HG02840 (cell line): ENCODE data around the gene PACS2.

Source experiments
- ATAC-seq: cut with Tn5 transposase; IDR thresholded peaks from one replicate; pipeline ENCODE4 v1.9.1; 2021; ENCODE audit warnings: mild to moderate bottlenecking, moderate library complexity, moderate number of reproducible peaks; ENCODE audit not compliant: unreplicated experiment, low FRiP score

PACS2 gene

DNA sequence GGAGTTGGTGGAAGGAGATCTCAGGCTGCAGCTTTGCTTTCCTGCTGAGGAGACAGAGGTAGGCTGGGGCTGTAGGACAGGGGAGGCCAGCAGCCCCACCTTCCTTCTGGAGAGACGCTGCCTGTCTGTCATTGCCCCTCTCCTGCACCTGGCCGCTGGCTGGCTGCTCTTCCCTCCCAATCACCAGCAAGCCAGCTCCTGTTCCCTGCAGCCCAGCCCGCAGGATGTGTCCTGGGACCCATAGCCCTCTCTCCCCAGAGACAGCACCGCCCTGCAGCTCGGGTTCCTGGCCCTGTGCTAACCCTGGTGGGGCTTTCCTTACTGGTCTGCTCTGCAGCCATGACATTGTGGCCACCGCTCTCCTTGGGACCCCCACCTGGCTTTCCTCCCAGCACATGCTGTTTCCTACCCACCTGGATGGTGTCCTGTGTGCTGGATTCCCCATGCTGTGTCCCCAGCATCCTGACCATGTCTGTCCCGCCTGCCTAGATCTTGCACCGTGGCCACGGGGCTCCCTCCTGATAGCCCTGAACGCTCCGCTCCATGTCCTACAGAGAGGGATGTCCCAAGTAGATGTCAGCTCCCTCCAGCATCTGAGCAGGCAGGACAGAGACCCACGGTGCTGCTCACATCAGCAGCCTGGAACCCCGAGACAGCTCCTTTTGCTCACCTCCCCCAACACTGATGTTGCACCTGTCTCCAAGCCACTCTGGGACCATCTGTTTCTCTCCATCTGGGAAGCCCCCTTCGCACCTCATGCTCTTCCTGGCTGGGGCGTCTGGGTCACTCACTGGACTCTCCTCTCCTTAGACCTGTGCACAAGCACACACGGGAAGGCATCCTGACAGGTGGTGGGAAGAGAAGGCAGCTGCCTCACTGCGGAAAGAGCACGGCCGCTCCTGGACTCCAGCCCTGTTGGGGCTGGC, 104.0 kb downstream of the PACS2 start:
- ATAC-seq, result no peak

DNA sequence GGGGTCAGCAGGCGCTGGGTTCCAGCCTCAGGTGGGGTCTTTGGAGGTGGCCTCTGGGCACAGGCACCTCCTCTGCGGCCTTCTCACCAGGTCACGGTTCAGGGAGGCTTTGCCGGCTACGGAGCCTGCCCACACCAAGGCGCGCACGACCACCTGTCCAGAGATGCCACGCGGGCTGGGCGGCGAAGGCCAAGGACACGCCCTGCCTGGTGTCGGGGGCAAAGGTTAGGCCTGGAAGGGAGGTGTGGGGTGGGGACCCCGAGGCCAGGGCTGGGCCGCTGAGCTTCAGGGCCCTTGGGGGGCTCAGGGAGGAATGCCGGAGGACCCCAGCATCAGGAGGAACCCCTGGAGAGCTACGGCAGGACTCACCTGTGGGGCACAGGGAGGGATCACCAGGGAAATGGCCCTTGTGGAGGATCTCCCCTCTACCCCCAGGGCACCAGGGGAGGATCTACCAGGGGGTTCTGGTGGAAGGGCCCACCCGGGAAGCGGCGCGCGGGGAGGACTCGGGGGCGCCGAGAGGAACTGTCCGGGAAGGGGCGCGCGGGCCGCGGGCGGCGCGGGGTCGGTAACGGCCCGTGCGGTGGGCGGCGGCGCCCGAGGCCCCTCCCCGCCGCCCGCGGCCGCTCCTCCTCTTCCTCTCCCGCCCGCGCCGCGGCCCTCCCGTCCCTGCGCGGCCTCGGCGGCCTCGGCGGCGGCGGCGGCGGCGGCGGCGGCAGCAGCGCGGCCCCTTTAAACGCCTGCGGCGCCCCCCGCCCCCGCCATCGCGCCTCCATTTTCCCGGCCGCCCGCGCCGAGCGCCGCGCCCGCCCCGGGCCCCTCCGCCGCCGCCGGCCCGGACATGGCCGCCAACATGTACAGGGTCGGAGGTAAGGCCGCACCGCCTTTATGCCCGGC, 104.9 kb downstream of the PACS2 start, which contains the start of gene MTA1:
Gene MTA1, plus strand, starts transcription at position 633 of the 897 bp plus-strand sequence. Its CDS starts 209 bp downstream, at position 842.
- ATAC-seq, result no peak

DNA sequence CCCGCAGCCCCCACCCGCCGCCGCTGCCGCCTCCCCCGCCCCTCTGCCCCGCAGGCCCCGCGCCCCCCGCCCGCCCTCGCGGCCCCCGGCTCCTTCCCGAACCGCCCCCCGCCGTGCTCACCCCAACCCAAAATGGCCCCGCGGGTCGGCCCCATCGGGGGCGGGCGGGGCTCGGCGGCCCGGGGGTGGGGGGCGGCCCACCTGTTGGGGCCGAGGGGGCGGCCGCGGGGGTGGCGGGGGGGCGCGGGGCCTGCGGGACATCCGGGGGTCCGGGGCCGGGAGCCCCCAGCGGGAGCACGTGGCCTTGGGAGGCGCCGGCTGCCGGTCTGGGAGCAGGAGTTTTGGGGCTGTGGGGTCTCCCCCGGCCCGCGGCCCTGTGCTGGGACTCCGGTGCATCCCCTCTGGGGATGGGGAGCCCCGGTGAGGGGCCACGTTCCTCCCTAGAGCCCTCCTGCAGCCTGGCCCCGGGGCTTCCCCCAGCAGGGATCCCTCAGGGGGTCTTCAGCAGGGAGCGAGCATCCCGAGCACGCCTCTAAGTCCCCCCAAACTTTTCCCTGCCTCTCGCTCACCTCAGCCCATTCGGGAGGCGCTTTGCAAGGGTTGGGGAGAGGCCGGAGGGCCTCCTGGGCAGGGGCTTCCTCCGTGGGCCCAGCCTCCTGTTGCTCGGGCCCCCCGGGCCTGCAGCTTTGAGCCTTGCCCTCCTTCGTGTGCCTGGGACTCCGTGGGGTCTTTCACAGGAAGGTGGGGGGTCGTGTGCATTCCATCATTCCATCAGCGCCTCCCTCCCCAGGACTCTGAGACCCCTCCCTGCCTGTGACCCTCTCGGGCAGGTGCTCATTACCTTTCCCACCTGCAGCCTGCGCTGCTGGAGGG, 105.8 kb downstream of the PACS2 start:
- no peak for ATAC-seq

DNA sequence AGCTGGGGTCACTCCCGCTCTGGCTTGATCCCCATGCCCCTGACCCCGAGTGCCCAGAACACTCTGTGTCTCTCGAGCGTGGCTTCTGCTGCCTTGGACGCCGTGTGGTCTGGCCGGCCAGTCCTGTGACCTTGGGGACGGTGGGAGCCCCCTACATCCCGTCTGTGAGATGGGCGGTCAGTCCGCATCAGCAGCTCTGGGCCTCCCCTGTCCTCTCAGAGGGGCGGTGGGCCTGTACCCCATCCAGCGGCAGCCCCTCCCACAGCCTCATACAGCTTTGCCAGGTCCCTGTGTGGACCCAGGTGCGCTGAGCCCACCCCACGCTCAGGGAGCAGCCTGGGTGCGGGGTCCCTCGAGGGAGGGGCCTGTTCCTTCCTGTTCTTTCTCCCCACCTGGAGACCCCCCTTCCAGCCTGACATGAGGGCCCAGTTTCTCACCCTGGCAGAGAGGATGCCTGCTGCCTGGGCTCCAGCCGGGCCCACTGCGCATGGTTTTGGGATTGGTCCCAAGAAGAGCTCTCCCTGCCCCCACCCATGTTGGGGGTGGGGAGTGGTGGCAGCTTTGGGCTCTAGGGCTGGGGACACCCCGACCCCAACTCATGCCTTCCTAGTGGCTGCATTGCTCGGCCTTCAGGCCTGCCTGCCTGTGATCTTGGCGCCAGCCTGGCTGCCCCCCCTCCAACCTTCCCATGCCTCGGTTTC, 106.6 kb downstream of the PACS2 start:
- no peak for ATAC-seq

DNA sequence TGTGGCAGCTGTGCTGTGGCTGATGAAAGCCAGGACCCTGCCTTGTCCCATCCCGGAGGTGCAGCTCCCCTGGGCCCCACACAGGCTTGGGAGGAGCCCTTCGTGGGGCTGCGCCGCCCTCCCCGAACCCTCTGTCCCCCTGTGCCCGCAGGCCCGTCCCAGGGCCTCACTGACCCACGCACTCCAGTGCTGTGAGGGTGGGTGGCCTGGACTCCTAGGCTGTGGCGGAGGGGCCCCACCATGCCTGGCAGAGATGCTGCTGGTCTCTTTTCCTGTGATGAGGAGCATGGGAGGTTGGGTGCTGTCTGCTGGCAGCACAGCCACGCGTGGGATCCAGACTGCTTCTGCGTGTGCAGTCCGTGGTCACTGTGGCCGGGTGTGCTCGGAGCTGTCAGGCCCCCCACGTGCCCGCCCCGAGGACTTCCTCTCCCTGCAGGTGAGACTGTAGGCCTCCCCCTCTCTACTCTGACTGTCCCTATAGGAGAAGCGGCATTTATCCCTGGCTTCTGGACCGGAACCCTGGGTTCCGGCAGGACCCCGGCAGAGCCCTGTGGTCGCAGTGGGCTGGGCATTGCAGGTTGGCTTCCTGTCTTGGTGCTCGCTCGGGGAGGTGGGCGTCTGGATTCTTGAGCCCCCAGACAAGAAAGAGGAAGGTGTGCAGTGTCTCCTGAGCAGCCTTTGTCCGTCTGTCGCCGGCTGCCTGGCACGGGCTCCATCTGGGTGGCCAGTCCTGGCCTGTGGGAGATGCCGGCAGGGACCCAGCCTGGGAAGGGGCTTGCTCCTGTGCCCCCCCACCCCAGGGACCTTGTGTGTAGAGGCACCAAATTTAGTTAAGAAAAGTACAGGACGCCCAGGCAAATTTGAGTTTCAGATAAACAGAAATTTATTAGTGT, 107.4 kb downstream of the PACS2 start:
- ATAC-seq, result no peak

DNA sequence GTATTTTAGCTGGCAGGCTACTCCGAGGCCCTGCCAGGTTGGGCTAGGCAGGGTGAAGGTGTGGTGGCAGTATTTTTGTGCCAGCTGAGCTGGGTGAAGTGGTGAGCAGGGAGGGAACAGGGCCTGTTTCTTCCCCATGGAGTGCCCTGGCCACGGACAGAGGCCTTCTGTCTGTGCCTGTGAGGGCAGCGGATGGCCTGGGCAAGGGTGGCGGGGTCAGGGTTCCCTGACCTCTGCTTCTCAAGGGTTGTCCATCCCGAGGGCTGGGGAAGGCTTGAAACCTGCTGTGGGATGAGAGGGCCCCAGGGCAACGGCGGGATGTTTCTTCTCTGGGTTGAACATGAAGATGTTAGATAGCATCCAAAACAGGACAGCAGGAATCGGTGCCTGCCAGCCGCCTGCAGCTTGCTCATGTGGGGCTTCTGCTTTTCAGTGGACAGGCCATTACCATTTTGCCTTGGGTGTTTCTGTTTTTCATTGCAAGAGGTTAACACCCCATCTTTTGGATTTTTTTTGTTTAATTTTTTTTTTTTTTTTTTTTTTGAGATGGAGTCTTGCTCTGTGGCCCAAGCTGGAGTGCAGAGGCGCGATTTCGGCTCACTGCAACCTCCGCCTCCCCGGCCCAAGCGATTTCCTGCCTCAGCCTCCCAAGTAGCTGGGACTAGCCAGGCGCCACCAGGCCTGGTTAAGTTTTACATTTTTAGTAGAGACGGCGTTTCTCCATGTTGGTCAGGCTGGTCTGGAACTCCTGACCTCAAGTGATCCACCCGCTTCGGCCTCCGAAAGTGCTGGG, 108.3 kb downstream of the PACS2 start:
- ATAC-seq, result no peak

DNA sequence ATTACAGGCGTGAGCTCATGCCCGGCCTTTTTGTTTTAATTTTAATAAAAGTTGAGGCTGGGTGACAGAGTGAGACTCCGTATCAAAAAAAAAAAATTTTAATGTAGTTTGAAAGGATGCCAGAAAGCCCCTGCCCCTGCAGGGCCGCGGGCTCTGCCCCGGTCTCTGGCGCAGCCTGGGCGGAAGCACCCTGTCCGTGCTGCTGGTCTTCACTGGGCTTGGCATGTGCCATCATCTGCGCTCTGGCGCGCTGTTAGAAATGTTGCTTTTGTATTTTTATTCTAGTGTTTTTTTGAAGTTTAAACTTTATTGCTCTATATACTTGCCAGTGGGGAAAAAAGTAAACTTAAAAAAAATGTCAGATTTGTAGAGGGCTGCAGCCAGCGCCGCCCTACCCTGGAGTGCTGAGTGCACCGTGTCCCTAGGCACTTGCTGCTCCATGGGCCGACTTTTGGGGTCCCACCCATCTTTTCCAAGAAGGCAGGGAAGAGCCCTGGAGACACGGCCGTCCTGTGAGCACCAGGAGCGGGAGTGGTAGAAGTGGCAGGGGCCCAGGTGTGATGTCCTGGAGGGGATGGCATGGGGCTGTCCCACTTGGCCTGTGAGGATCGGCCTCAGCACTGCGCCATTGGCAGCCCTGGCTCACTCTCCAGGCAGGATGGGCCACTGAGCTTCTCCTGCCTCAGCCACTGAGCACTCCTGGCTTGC, 109.1 kb downstream of the PACS2 start:
- no peak for ATAC-seq

DNA sequence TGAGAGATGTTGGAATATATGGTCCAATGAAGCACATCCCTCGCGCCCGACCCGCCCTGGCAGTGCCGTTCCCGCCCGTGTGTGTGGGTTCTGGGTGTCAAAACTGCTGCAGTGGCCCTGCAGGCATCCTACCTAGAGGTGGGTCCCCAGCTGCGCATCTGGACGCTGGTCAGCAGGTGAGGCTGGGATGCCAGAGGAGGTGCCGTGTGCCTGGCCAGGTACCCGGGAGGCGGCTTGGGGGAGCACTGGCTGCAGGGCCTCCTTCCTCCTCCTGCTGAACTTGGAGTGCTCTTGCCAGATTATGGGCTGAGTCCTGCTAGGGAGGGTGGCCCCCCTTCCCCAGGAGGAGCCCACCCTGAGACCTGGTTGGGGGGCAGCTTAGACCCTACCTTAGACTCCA, 110.3 kb downstream of the PACS2 start:
- ATAC-seq, result no peak

DNA sequence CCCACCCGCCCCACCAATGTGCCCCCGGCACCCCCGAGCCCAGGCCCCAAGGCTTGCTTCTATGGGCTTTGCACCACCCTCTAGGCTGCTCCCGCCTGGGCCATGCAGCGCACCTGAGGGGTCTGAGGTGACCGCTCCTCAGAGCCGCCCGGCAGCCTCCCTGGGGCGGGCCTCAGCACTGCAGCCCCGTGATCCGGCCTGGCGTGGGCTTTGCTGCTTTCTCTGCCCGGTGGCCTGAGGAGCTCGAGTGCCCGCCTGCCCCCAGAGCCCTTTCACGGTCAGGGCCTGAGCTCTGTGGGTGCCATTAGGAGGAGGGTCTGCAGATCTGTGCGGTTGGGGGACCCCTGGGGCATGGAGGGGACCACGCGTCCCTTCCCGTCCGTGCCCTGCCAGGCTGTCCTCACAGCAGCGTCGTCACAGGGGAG, 111.3 kb downstream of the PACS2 start:
- ATAC-seq, result no peak

DNA sequence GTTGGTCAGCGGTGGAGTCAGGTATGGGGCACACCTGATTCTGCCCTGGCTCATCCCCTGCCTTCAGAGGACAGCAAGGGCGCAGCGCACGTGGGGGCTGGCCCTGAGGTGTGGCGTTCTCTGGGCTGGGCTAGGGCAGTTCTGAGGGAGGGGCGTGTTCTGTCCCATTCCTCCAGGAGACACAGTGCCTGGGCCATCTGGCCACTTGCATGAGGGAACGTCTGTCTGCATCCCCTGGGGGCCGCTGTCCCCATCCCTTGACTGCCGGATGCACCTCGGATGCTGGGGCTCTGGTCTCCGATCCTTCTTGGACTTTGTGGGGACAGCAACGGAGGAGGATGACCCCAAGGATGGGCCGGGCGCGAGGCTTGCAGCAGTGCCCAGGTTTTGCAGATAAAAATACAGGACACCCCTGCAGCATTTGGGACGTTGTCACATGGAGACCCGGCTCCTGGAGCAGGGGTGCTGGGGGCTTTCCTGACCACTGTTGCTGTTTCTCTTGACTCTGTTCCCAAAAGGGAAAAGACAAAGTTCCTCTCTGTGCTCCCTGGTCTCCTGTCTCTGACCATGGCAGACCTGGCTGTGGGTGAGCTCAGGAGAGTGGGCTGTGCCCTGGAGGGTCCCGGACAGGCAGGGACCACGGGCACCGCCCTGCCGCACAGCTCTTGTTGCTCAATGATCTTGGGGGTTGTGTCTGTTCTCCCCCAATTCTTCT, 112.0 kb downstream of the PACS2 start:
- no peak for ATAC-seq

DNA sequence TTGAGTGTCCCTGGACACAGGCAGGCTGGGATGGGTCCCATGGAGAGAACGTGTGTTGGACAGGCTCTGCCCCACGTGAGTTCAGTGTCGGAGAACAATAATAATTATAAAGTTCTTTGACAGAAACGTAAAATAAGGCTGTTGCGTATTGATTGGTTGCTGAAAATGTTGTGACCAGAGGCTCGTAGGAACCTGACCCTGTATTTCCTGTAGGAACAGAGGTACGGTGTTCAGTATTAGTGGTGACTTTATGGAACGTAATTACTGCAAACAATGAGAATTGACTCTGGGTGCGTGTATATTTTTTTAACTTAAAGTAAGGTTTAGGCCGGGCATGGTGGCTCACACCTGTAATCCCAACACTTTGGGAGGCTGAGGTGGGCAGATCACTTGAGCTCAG, 112.9 kb downstream of the PACS2 start:
- no peak for ATAC-seq

DNA sequence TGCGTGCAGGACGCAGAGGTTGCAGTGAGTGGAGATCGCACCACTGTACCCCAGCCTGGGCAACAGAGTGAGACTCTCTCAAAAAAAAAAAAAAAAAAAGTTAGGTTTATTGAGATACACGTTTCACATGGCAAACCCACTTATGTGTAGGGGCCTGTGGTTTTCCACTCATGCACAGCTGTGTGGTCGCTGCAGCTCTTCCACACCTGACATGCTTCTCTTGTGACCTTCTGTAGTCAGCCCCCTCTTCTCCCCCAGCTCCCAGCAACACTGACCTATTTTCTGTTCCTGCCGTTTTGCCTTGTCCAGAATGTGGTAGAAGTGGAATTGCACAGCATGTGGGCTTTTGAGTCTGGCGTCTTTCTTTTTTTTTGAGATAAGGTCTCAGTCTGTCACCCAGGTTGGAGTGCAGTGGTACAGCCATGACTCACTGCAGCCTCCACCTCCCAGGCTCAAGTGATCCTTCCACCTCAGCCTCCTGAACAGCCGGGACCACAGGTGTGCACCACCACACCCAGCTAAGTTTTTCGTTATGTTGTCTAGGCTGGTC, 113.5 kb downstream of the PACS2 start:
- no peak for ATAC-seq

DNA sequence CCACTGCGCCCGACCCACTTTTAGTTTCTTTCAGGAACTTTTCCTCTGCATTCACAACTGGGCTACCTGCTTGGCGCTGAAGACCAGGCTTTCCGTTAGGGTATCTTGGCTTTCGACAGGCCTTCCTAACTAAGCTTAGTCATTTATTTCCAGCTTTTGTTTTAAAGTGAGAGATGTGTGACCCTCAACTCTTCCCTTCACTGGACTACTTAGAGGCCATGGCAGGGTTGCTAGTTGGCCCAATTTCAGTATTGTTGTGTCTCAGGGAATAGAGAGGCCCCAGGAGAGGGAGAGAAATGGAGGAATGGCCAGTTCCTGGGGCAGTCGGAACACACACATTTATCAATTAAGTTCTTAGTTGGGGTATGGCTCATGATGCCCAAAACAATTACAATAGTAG, 115.5 kb downstream of the PACS2 start:
- no peak for ATAC-seq

DNA sequence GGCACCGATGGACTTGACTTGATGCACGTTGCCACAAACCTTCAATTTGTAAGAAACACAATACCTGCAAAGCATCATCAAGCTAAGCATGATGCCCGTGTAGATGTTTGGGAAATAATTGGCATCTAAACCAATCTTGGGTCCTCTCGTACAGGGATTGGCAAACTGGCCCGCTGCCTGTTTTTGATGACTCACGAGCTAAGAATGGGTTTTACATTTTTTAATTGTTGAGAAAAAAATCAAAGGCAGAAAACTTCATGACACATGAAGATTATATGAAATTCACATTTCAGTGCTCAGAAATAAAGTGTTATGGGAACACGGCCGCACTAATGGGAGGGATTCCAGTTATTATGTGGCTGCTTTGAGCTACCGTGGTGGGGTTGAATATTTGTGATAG, 116.0 kb downstream of the PACS2 start:
- no peak for ATAC-seq

DNA sequence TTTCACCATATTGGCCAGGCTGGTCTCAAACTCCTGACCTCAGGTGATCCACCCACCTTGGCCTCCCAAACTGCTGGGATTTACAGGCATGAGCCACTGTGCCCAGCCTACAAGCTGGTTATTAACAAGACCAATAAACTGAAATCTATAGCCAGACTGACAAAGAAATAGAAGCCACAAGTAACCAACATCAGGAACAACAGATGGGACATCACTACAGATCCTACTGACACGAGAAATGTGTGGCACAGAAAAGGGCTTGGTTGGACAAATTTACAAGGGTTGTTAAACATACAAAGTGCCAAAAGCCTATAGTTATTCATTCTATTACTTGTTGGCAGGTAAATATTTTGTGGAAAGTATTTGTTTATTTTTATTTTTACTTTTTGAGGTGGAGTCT, 116.7 kb downstream of the PACS2 start:
- ATAC-seq, result no peak

DNA sequence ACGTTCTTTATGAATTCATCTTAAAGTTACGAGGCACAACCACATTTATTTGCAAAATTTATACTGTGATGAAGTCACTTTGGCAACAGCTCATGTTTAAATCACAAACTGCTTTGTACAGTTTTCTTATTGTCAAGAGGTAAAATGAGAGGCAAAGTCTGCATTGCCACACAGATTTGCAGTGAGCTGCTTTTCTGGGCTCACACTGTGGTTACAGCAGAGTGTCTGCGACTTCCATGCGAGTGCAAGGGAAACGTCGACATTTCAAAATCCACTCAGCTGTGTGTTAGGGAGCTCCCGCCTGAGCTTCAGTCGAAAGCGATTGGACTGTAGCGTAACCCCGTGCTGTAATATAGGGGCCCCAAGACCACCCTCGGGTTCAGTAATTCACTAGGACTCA, 118.1 kb downstream of the PACS2 start:
- no peak for ATAC-seq
